PFSK-1 (cell line): ENCODE data around the gene ADGRE3.
A peak's percentile ranks its signal among the peaks of the same experiment; 100 is the strongest.

Source experiments
- FOXP2 ChIP-seq: optimal IDR thresholded peaks from 2 replicates; pipeline ENCODE3; 2011; ENCODE audit warnings: borderline replicate concordance, control low read depth, inconsistent platforms; ENCODE audit not compliant: insufficient read depth; ENCODE audit errors: extremely low read length, extremely low read depth
- POLR2AphosphoS5 ChIP-seq: IDR thresholded peaks from 2 replicates; pipeline ENCODE4 v1.6.1; 2012; ENCODE audit warnings: low read depth, mild to moderate bottlenecking, control low read depth, low read length, moderate library complexity
- REST ChIP-seq, 2 experiments: IDR thresholded peaks; 2 replicates each; pipeline versions ENCODE4 v1.6.1 to v1.8.0; 2011 to 2012; ENCODE audit warnings: low read depth in 2 of 2, low read length in 2 of 2, control low read depth in 1 of 2, inconsistent platforms in 1 of 2, mild to moderate bottlenecking in 1 of 2, moderate library complexity in 1 of 2; ENCODE audit not compliant: insufficient read depth in 1 of 2
- SIN3A ChIP-seq: IDR thresholded peaks from 2 replicates; pipeline ENCODE4 v1.6.1; 2012; ENCODE audit warnings: mild to moderate bottlenecking, low read length, moderate library complexity, borderline replicate concordance; ENCODE audit not compliant: insufficient read depth
- TAF1 ChIP-seq: IDR thresholded peaks from 2 replicates; pipeline ENCODE4 v1.6.1; 2012; ENCODE audit warnings: low read length, control low read depth, borderline replicate concordance; ENCODE audit not compliant: insufficient read depth

The ADGRE3 gene

DNA sequence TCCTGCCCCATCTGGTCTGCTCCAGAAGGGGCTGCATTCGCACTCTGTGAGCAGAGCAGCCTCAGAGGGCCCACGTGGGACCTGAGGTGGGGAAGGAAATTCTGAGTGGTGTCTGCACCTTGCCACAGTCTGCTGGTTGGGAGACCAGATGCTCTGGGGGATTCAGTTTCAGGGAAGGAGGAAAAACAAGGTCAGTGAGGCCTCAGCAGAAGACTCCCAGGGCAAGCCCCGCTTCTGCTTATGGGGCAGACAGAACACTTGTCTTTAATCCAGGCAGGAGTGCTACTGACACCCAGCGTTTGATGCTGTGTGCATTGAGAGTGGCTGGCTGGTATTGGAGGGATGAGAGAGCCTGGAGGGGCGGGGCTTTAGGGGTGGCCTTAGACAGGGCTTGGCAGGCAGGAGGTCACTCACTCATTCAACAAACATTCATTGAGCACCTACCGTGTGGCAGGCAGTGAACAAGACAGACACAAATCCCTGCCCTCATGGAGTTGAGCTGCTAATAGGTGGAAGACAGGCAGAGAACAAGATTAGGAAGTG lies 96.7 kb downstream of the ADGRE3 start:
- TF ChIP-seq POLR2AphosphoS5, result no peak
- TF ChIP-seq FOXP2, result no peak
- no peak for TF ChIP-seq TAF1

DNA sequence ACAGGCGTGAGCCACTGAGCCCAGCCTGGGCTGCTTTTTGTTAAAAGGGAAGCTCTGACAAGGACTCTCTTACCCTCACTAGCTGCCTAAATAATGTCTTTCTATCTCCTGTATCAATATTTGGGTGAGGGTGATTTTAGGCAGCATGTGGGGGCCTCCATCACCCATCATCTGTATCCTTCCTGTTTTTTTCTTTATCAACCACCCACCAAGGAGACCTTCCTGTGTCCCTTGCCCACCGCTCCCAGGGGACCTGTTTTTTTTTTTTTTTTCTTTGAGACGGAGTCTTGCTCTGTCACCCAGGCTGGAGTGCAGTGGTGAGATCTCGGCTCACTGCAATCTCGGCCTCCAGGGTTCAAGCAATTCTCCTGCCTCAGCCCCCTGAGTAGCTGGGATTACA lies 97.4 kb downstream of the ADGRE3 start:
- no peak for TF ChIP-seq REST (IDR thresholded peaks at IDR 0.05; ENCODE audit: insufficient read depth in 1 of 2, low read depth in 2 of 2, low read length in 2 of 2)
- TF ChIP-seq POLR2AphosphoS5, result no peak
- no peak for TF ChIP-seq FOXP2
- TF ChIP-seq SIN3A, result no peak

DNA sequence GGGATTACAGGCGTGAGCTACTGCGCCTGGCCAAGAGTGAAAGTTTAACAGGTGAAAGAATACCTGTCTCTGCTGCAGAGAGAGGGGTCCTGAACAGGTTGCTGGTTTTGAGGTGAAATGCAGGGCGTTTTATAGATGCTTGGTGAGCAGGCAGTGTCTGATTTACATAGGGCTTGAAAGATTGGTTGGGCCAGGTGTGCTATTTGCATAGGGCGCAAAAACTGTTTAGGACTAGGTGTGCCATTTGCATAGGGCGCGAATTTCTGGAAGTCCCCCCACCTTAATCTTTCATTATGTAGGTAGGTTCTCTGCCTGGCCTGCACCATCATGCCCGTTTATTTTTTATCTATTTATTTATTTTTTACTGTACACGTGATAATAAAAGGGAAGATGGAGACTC lies 98.3 kb downstream of the ADGRE3 start:
- no peak for TF ChIP-seq TAF1
- TF ChIP-seq SIN3A, result no peak
- TF ChIP-seq REST (IDR thresholded peaks at IDR 0.05; ENCODE audit: insufficient read depth in 1 of 2, low read depth in 2 of 2, low read length in 2 of 2), result no peak
- no peak for TF ChIP-seq FOXP2
- TF ChIP-seq POLR2AphosphoS5, result no peak

DNA sequence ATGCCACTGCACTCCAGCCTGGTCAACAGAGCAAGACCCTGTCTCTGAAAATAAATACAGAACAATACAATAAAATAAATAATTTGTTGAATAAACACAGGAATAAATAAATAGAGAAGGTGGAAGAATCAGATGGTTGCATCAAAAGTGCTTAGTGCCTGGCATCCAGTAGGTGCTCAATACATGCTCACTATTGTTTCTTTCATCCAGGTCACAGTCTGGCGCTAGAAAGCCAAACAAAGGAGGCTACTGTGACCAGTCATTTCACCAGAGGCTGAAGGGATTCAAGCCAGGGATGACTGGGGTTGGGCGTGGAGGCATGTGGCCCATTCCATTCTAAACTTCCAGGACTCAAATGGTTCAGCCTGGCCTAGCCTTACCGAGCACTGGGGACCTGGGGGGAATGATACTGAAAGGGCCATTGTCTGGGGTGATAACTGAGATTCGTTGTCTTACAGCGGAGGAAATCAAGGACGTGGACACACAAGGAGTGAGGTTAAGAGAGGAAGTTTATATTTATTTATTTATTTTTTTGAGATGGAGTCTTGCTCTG lies 99.1 kb downstream of the ADGRE3 start:
- no peak for TF ChIP-seq TAF1

GRCh38 chr19:14571695-14572490 lies 102.8 kb downstream of the ADGRE3 start, which contains the start of gene NDUFB7:
Gene NDUFB7 (minus strand): TSS chr19:14572066. CDS start chr19:14572000, 66 bp downstream.
- TF ChIP-seq REST (IDR thresholded peaks at IDR 0.05; ENCODE audit: insufficient read depth in 1 of 2, low read depth in 2 of 2, low read length in 2 of 2) (peak in 1 of 2 experiments; percentile 43; a peak in 1 of 4 replicates), POLR2AphosphoS5 (peak; percentile 87), TAF1 (peak; percentile 87; the same call in 1 of the 2 replicates), FOXP2 (peak; percentile 91), SIN3A (peak; percentile 83; the same call in 1 of the 2 replicates)

GRCh38 chr19:14570864-14571527 lies 103.6 kb downstream of the ADGRE3 start:
- TF ChIP-seq REST (IDR thresholded peaks at IDR 0.05; ENCODE audit: insufficient read depth in 1 of 2, low read depth in 2 of 2, low read length in 2 of 2), result no peak
- no peak for TF ChIP-seq FOXP2
- TF ChIP-seq SIN3A, result no peak
- TF ChIP-seq POLR2AphosphoS5, result no peak
- TF ChIP-seq TAF1, result no peak
